A673 (cell line): ENCODE results near the gene TMEM220. TPM values are rescaled to one million over a fixed set of nuclear protein-coding genes. Genes with fewer than 3 reads are reported as not detected.

ENCODE experiments used
- BruUV-seq: library from RNA; stranded (reverse); fragments of 400-500 nt; replicated peaks from 2 replicates; lab custom pipeline; 2021; lab: Mats Ljungman, UMichigan
- CTCF ChIA-PET: fragments of 300-600 bp; sonication (Branson Sonifier 250); formaldehyde crosslinking; loops from one replicate; lab custom pipeline; 2022; ENCODE audit warnings: antibody characterized with exemption; lab: Charles Lee
- POLR2A ChIA-PET: fragments of 300-600 bp; sonication (Branson Sonifier 250); formaldehyde crosslinking; loops from one replicate; lab custom pipeline; 2022; ENCODE audit warnings: antibody characterized with exemption; ENCODE audit not compliant: low non-redundant PET; lab: Charles Lee
- DNase-seq: peaks from one replicate; pipeline ENCODE4 v3.0.0-alpha.2; 2015; ENCODE audit warnings: low spot score
- H3K27ac ChIP-seq: fragments of 200-600 bp; sonication (generic); 2 replicates; pipeline ENCODE4 v1.5.1; 2016; ENCODE audit warnings: mixed run types, low read depth, mild to moderate bottlenecking, mixed read lengths, antibody characterized with exemption, low read length; ENCODE audit not compliant: poor library complexity, severe bottlenecking
- H3K27me3 ChIP-seq: fragments of 200-600 bp; sonication (generic); replicated peaks from 2 replicates; pipeline ENCODE4 v1.6.1; 2017; ENCODE audit warnings: mixed run types, low read depth, mild to moderate bottlenecking, mixed read lengths, antibody characterized with exemption, low read length; ENCODE audit not compliant: insufficient read depth, poor library complexity
- H3K36me3 ChIP-seq: fragments of 200-600 bp; sonication (generic); 2 replicates; pipeline ENCODE4 v1.6.1; 2016; ENCODE audit warnings: mixed run types, mild to moderate bottlenecking, mixed read lengths, antibody characterized with exemption, low read length; ENCODE audit not compliant: insufficient read depth, poor library complexity, severe bottlenecking
- H3K4me1 ChIP-seq: fragments of 200-600 bp; sonication (generic); 2 replicates; pipeline ENCODE4 v1.6.1; 2017; ENCODE audit warnings: mixed run types, mild to moderate bottlenecking, mixed read lengths, antibody characterized with exemption, low read length; ENCODE audit not compliant: insufficient read depth, poor library complexity, severe bottlenecking
- H3K4me3 ChIP-seq: fragments of 200-600 bp; sonication (generic); 2 replicates; pipeline ENCODE4 v1.5.1; 2016; ENCODE audit warnings: low read depth, mixed run types, mild to moderate bottlenecking, mixed read lengths, low read length; ENCODE audit not compliant: poor library complexity, severe bottlenecking
- H3K9me3 ChIP-seq: fragments of 200-600 bp; sonication (generic); 2 replicates; pipeline ENCODE4 v1.6.1; 2016; ENCODE audit warnings: mixed run types, low read depth, mild to moderate bottlenecking, mixed read lengths, antibody characterized with exemption, low read length; ENCODE audit not compliant: poor library complexity, severe bottlenecking
- CTCF ChIP-seq: fragments of 300-800, 200-600 bp; sonication (generic); conservative IDR thresholded peaks from 2 replicates; pipeline ENCODE4 v1.5.1; 2017; ENCODE audit warnings: low read depth, mild to moderate bottlenecking, antibody characterized with exemption, low read length, moderate library complexity, mixed read lengths
- EZH2 ChIP-seq: fragments of 200-600 bp; sonication (generic); IDR thresholded peaks from 2 replicates; pipeline ENCODE4 v1.6.1; 2017; ENCODE audit warnings: borderline replicate concordance, low read depth, mild to moderate bottlenecking, mixed read lengths, antibody characterized with exemption, low read length; ENCODE audit not compliant: poor library complexity, severe bottlenecking
- intact Hi-C: fragments of 100-400 bp; cut with micrococcal nuclease; formaldehyde crosslinking; loops from one replicate; pipeline ENCODE4 v1.10.0; 2022; ENCODE audit not compliant: unreplicated experiment
- total RNA-seq: library from RNA; stranded (reverse); gene quantifications from 2 replicates; pipeline ENCODE4 v1.2.3, GENCODE V29; 2021

Gene TMEM220
- total RNA-seq, 1 experiment from 2014 or later, result 0.11 TPM

DNA sequence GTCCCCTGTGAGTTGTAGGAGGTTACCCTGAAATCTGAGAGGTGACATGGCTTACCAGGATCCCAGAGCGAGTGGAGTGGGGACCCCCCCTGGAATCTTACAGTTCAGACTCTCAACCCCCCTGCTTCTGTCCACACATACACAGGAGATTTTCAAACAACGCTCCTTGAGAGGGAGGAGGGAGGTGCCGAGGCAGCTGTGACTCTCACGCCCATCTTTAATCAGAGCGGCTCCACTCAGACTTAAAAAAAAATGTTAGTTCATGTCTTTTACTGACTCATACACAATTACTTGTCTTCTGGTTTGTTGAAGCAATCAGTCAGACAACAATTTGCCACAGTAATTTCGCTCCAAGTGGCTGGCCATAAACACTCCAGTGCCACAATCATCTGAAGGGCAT lies 15.4 kb upstream of the TMEM220 start:
- ChIA-PET POLR2A (no interaction called here), CTCF (no interaction called here)
- TF ChIP-seq EZH2 (no peak), CTCF (no peak)

GRCh38 chr17:10744501-10745000 lies 14.7 kb upstream of the TMEM220 start:
- no peak for TF ChIP-seq EZH2
- TF ChIP-seq CTCF, result no peak
- H3K4me3 ChIP-seq, result no peak overlapping the region
- ChIA-PET CTCF (no interaction called here), POLR2A (no interaction called here)
- intact Hi-C loops, result loop anchor here (10.0 kb wide), 1 partner anchor 400 kb away; no protein-coding TSS in a partner anchor
- BruUV-seq, result no TSS peak
- peaks cover 13% of the 10 kb centered on the region for H3K4me1 ChIP-seq
- no peaks in the 10 kb centered on the region for H3K36me3 ChIP-seq
- peaks cover 4% of the 10 kb centered on the region for H3K27me3 ChIP-seq
- DNase-seq, result no peak
- no peaks in the 10 kb centered on the region for H3K9me3 ChIP-seq
- H3K27ac ChIP-seq, result no peak overlapping the region

More for the DNA sequence above, 15.4 kb upstream of the TMEM220 start:
- Histone ChIP-seq H3K27ac (no peak overlapping the region), H3K9me3 (no peaks in the 10 kb centered on the region), H3K27me3 (peaks cover 4% of the 10 kb centered on the region), H3K4me3 (no peak overlapping the region), H3K4me1 (peaks cover 13% of the 10 kb centered on the region), H3K36me3 (no peaks in the 10 kb centered on the region)
- intact Hi-C loops, result loop anchor here (10.0 kb wide), 1 partner anchor 400 kb away; no protein-coding TSS in a partner anchor
- no TSS peak for BruUV-seq
- DNase-seq, result peak; percentile 36

DNA sequence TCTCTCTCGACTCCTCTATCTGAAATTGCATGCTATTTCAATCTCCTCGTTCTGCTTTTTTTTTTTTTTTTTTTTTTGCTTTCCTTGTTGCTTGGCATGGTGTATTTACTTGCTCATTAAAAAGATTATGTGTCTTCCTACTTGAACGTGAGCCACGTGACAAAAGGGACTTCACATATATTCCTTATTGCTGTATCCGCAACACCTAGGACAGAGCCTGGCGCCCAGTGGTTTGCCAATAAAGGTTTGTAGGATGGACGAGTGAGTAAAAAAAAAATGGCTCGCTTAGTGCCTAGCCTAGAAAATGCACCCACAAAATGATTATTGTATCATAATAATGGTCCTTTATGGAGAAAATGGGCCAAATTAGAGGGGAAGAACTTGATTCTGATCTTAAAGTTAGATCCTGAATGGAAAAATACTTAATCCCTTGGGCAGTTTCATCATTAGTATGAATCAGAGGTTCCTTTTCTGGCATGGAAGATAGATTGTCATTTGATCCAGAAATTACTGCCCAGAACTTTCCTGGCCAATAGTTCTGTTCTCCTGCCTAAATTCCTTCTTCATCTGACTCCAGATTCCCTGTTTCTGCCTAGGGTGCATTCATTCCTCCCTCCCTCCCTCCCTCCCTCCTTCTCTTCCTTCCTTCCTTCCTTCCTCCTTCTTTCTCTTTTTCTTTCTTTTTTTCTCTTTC lies 13.6 kb upstream of the TMEM220 start:
- ChIA-PET POLR2A (no interaction called here), CTCF (no interaction called here)
- Histone ChIP-seq H3K9me3 (no peaks in the 10 kb centered on the region), H3K27ac (no peak overlapping the region), H3K4me1 (peaks cover 10% of the 10 kb centered on the region), H3K4me3 (no peak overlapping the region), H3K36me3 (no peaks in the 10 kb centered on the region), H3K27me3 (peaks cover 4% of the 10 kb centered on the region)
- DNase-seq, result no peak
- TF ChIP-seq CTCF (no peak), EZH2 (no peak)
- no TSS peak for BruUV-seq
- intact Hi-C loops, result loop anchor here (10.0 kb wide), 1 partner anchor 401 kb away; no protein-coding TSS in a partner anchor
